NCI-H2171 treated with DMSO at 0.1 percent for 48 hours (cell line): ENCODE data around the gene RASA3.
"Not testable (repeated sequence)": the region's sequence is repeated elsewhere in the genome, so short reads cannot be mapped to it uniquely, and the experiment has no call there.

ENCODE experiments used
- DNase-seq: peaks from one replicate; lab custom pipeline; 2025; lab: John Stamatoyannopoulos, UW

Gene RASA3

GRCh38 chr13:114080739-114081561 lies 51.5 kb downstream of the RASA3 start:
- DNase-seq: no peak

- DNase-seq: no peak
Observed at GRCh38 chr13:114079601-114080536, 52.6 kb downstream of the RASA3 start.

- no peak for DNase-seq
Observed at GRCh38 chr13:114078461-114079451, 53.7 kb downstream of the RASA3 start.

- DNase-seq: no peak
Observed at GRCh38 chr13:114077933-114078325, 54.5 kb downstream of the RASA3 start.

- no peak for DNase-seq
Observed at GRCh38 chr13:114077099-114077932, 55.1 kb downstream of the RASA3 start.

GRCh38 chr13:114076329-114077090 lies 55.9 kb downstream of the RASA3 start:
- DNase-seq: no peak

GRCh38 chr13:114075811-114076210 lies 56.6 kb downstream of the RASA3 start:
- not testable (repeated sequence) for DNase-seq

GRCh38 chr13:114074671-114075315 lies 57.6 kb downstream of the RASA3 start:
- peak; percentile 41 for DNase-seq

- DNase-seq: no peak
Observed at GRCh38 chr13:114073881-114074612, 58.4 kb downstream of the RASA3 start.

- no peak for DNase-seq
Observed at GRCh38 chr13:114072421-114072820, 60.0 kb downstream of the RASA3 start.

- no peak for DNase-seq
Observed at GRCh38 chr13:114071991-114072390, 60.4 kb downstream of the RASA3 start.

GRCh38 chr13:114071410-114071809 lies 61.0 kb downstream of the RASA3 start:
- no peak for DNase-seq

GRCh38 chr13:114070098-114070799 lies 62.2 kb downstream of the RASA3 start:
- no peak for DNase-seq

- no peak for DNase-seq
Observed at GRCh38 chr13:114069376-114070097, 62.9 kb downstream of the RASA3 start.

- DNase-seq: no peak
Observed at GRCh38 chr13:114068656-114069318, 63.6 kb downstream of the RASA3 start.

- DNase-seq: no peak
Observed at GRCh38 chr13:114067886-114068651, 64.4 kb downstream of the RASA3 start.
